SK-N-MC (cell line): Measurements from ENCODE around the gene HAVCR2.

Source experiments
- EZH2 ChIP-seq: fragments of 200-600 bp; sonication (generic); IDR thresholded peaks from one replicate; pipeline ENCODE4 v1.6.1; 2017; ENCODE audit warnings: antibody characterized with exemption
- FOXP2 ChIP-seq: optimal IDR thresholded peaks from 2 replicates; pipeline ENCODE3; 2011; ENCODE audit warnings: mild to moderate bottlenecking, moderate library complexity; ENCODE audit not compliant: insufficient read depth; ENCODE audit errors: extremely low read length, control extremely low read depth
- POLR2AphosphoS5 ChIP-seq: IDR thresholded peaks from 2 replicates; pipeline ENCODE4 v1.6.1; 2012; ENCODE audit warnings: mild to moderate bottlenecking, low read depth, low read length, borderline replicate concordance

- TF ChIP-seq EZH2 = no peak
- no peak for TF ChIP-seq POLR2AphosphoS5
- TF ChIP-seq FOXP2 = no peak
Observed at GRCh38 chr5:157069949-157070348, 38.9 kb downstream of the HAVCR2 start.
